Parathyroid adenoma (tissue), 2 donors: ENCODE measurements around the gene OR2H2.

Experiments used
- H2AFZ ChIP-seq: fragments of 300-600 bp; sonication (generic); one replicate; pipeline ENCODE4 v1.7.0; 2017; ENCODE audit warnings: antibody characterized with exemption, mild to moderate bottlenecking
- H3K27ac ChIP-seq: fragments of 300-600 bp; sonication (generic); one replicate; pipeline ENCODE4 v1.7.0; 2017
- H3K27me3 ChIP-seq: fragments of 300-600 bp; sonication (generic); one replicate; pipeline ENCODE4 v1.7.0; 2017; ENCODE audit warnings: low read length; ENCODE audit not compliant: control insufficient read depth, insufficient read depth
- H3K36me3 ChIP-seq: fragments of 300-600 bp; sonication (generic); one replicate; pipeline ENCODE4 v1.7.0; 2017; ENCODE audit warnings: low read length; ENCODE audit not compliant: control insufficient read depth, insufficient read depth
- H3K4me1 ChIP-seq: fragments of 300-600 bp; sonication (generic); one replicate; pipeline ENCODE4 v1.7.0; 2017; ENCODE audit warnings: control low read depth
- H3K4me2 ChIP-seq: fragments of 300-600 bp; sonication (generic); one replicate; pipeline ENCODE4 v1.7.0; 2017; ENCODE audit warnings: low read length
- H3K4me3 ChIP-seq: fragments of 300-600 bp; sonication (generic); one replicate; pipeline ENCODE4 v1.7.0; 2017; ENCODE audit warnings: low read depth, low read length
- H3K79me2 ChIP-seq: fragments of 300-600 bp; sonication (generic); one replicate; pipeline ENCODE4 v1.7.0; 2017; ENCODE audit warnings: control low read depth
- H3K9ac ChIP-seq: fragments of 300-600 bp; sonication (generic); one replicate; pipeline ENCODE4 v1.7.0; 2017; ENCODE audit warnings: mild to moderate bottlenecking
- H3K9me3 ChIP-seq: fragments of 300-600 bp; sonication (generic); one replicate; pipeline ENCODE4 v1.7.0; 2017; ENCODE audit warnings: low read length; ENCODE audit not compliant: control insufficient read depth
- CTCF ChIP-seq: fragments of 300-600 bp; sonication (generic); IDR thresholded peaks from one replicate; pipeline ENCODE4 v1.7.0; 2017; ENCODE audit warnings: antibody characterized with exemption, mild to moderate bottlenecking
- donor health status: primary hyperparathyroidism.

OR2H2 gene

DNA sequence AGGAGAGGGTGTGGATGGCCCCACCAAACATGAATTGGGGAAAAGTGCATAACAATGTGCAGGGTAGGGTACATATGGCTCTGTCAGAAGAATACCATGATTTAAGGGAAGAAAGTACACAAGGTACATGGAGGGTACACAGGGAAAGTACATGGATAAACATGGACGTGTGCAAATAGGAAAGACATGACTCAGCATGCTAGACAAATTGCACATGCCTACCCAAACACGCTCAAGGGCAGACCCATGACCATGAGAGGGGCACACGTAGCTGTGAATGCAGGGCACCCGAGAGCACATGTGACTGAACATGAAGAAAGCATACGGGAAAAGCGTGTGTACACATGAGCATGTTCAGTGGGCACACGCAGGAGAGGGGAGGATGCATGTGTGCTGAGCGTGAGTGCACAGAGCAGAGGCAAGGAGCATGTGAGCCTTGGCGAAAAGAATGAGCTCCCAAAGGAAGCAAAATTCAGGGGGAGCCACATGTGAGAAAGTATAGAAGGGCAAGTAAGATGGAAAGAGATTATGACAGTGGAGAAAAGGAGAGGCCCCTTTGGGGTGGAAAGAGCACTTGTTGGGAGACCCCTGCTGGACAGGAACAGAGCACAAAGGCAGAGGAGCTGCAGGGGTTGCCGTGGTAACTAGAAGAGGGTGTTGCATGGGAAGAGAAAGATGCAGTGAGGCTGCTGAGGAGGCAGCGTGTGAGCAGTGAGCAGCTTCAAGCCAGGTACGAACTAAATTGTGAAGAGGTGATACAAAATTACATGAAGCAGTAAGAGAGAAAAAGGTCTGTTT lies 17.8 kb downstream of the OR2H2 start:
- no peaks in the 10 kb centered on the region for H3K27me3 ChIP-seq
- H3K4me1 ChIP-seq: no peaks in the 10 kb centered on the region
- no peak overlapping the region for H3K27ac ChIP-seq
- H3K9me3 ChIP-seq: no peaks in the 10 kb centered on the region
- no peak for TF ChIP-seq CTCF
- H3K79me2 ChIP-seq: no peaks in the 10 kb centered on the region
- no peak overlapping the region for H3K4me2 ChIP-seq
- no peak overlapping the region for H3K9ac ChIP-seq
- H3K4me3 ChIP-seq: no peak overlapping the region
- H2AFZ ChIP-seq: no peak overlapping the region
- H3K36me3 ChIP-seq: no peaks in the 10 kb centered on the region

DNA sequence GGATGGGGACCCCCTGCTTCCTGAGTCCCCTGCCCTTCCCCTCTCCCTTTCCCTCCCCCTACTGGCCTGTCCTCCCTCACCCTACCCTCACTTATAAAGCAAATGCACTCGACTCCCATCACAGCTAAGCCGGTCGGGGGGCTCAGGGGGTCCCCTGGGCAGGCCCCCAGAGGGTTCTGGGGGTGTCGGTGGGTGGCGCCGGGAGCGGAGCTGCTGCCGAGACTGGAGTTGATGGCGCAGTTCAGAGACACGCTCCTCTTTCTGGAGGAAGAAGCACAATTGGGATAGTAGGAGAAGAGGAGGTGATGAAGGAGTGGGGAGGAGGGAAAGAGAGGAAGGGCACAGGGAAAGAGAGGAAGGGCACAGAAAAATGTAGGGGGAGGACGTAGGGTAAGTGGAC lies 18.5 kb downstream of the OR2H2 start:
- TF ChIP-seq CTCF: no peak
- Histone ChIP-seq H3K9ac (no peak overlapping the region), H3K4me1 (no peaks in the 10 kb centered on the region), H3K79me2 (no peaks in the 10 kb centered on the region), H3K27ac (no peak overlapping the region), H3K27me3 (no peaks in the 10 kb centered on the region), H3K4me3 (no peak overlapping the region), H2AFZ (no peak overlapping the region), H3K9me3 (no peaks in the 10 kb centered on the region), H3K4me2 (no peak overlapping the region), H3K36me3 (no peaks in the 10 kb centered on the region)

DNA sequence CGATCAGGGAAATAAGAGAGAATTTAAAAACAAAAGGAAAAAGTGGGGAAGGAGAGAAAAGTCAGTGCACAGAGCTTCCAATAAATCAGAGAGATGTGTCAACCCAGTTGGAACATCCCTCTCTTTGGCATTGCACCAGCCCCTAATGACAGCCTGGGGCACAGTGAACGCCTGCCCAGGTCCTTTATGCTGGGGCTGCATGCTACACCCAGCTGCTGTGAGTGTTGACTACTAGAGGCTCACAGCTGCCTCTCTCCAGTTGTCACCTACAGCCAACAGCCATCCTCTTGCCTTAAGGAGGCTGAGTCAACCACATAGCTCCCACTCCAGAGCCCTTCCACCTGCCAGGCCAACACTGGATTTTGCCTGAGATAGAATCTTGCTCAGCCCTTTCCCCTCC lies 19.0 kb downstream of the OR2H2 start:
- no peak for TF ChIP-seq CTCF
- Histone ChIP-seq H3K4me3 (no peak overlapping the region), H3K79me2 (no peaks in the 10 kb centered on the region), H3K27ac (no peak overlapping the region), H3K4me2 (no peak overlapping the region), H3K4me1 (no peaks in the 10 kb centered on the region), H2AFZ (no peak overlapping the region), H3K36me3 (no peaks in the 10 kb centered on the region), H3K9ac (no peak overlapping the region), H3K9me3 (no peaks in the 10 kb centered on the region), H3K27me3 (no peaks in the 10 kb centered on the region)

- Histone ChIP-seq H3K9ac (no peak overlapping the region), H3K4me3 (no peak overlapping the region), H3K4me1 (no peaks in the 10 kb centered on the region), H2AFZ (no peak overlapping the region), H3K27me3 (no peaks in the 10 kb centered on the region), H3K4me2 (no peak overlapping the region), H3K9me3 (no peaks in the 10 kb centered on the region), H3K27ac (no peak overlapping the region), H3K36me3 (no peaks in the 10 kb centered on the region), H3K79me2 (no peaks in the 10 kb centered on the region)
- TF ChIP-seq CTCF: no peak
Measured at GRCh38 chr6:29608131-29608530, 23.2 kb downstream of the OR2H2 start.

- no peaks in the 10 kb centered on the region for H3K9me3 ChIP-seq
- H3K79me2 ChIP-seq: no peaks in the 10 kb centered on the region
- no peaks in the 10 kb centered on the region for H3K36me3 ChIP-seq
- H3K9ac ChIP-seq: no peak overlapping the region
- no peak overlapping the region for H3K4me3 ChIP-seq
- H3K4me2 ChIP-seq: no peak overlapping the region
- no peaks in the 10 kb centered on the region for H3K4me1 ChIP-seq
- H3K27ac ChIP-seq: no peak overlapping the region
- H3K27me3 ChIP-seq: no peaks in the 10 kb centered on the region
- no peak overlapping the region for H2AFZ ChIP-seq
- no peak for TF ChIP-seq CTCF
Measured at GRCh38 chr6:29610540-29610939, 25.6 kb downstream of the OR2H2 start.
